GM18505 (cell line): ENCODE results near the gene MYOZ2.

ENCODE experiments used
- ATAC-seq: cut with Tn5 transposase; IDR thresholded peaks from one replicate; pipeline ENCODE4 v1.9.1; 2021; ENCODE audit not compliant: unreplicated experiment
- POLR2A ChIP-seq: IDR thresholded peaks from 4 replicates; pipeline ENCODE4 v1.6.1; 2011; ENCODE audit warnings: borderline replicate concordance; ENCODE audit not compliant: insufficient read depth, insufficient read length; ENCODE audit errors: extremely low read depth

Gene MYOZ2

DNA sequence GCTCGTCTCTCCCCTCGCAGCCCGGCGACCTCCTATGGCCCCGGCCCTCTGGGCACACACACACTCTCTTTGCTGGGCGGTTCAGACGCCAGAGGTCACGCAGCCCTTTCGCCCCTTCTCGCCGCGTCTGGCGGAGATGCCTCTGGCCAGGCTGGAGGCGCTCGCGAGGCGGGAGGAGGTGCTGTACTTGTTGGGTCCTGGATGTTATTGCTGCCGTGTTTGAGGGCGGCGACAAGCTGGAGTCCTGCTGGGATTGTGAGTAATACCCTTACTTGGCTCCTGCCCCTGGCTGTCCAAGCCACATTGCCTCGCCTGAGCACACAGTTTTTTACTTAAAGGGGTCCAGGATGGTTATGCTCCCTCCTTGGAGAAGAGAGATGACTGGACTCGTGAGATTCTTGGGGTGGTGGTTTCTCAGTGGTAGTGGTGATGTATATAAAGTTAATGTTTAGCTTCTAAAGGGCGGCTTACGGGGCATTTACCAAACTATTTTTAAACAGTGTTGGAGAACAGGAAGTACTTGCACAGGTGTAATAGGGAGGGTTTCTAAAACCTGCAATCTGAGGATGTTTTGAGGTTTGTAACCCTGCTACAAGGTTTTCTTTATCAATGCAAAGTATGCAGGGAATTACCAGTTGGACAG lies 77.5 kb downstream of the MYOZ2 start:
- ATAC-seq = peak; percentile 49
- TF ChIP-seq POLR2A = no peak

DNA sequence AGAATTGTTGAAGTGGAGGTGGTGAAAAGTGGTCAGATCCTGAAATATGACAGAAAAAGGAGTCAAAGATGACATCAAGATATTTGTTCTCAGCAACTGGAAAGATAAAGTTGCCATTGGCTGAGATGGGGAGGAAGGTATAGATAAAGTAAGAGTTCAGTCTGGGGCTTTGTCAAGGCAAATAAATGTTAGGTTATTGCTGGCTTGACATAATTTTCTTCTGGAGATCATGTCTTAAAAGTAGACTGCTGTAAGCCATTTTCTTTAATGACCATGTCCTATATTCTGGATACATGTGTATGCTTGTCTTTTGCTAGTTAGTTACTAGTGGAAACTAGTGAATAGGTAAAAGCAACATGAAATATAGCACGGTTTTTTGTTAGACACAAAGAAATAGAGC lies 82.5 kb downstream of the MYOZ2 start:
- ATAC-seq = no peak
- no peak for TF ChIP-seq POLR2A

DNA sequence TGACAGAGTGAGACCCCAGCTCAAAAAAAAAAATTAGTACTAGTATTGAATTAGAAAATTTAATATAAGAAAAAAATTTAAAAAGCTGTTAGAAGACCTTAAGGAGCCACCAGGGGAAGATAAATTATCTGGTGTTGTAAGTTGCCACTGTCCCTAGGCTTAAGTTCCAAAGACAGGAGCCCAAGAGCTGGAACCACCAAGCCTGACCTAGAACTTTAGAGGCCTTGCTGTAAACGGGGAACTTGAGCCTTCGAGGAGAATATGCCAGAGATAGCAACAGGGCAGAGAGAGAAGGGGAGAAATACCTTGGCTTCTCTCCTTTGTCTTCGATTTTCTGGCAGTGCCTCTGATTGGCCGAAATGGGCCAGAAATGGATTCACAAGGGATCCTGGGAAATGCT lies 85.8 kb downstream of the MYOZ2 start:
- no peak for TF ChIP-seq POLR2A
- ATAC-seq = no peak

DNA sequence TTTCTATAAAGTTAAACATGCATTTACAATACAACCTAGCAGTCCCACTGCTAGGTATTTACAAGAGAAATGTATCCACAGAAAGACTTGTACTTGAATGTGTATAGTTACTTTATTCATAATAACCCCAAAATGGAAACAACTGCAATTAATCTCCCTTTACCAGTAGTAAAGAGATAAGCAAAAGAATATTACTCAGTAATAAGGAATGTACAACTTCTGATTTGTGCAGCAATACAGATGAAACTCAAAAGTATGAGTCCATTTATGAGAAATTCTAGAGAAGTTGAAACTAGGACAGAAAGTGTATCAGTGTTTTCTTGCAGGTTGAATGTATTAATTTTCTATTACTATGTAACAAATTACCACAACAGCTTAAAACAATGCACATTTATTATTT lies 92.1 kb downstream of the MYOZ2 start:
- no peak for ATAC-seq
- TF ChIP-seq POLR2A = no peak

DNA sequence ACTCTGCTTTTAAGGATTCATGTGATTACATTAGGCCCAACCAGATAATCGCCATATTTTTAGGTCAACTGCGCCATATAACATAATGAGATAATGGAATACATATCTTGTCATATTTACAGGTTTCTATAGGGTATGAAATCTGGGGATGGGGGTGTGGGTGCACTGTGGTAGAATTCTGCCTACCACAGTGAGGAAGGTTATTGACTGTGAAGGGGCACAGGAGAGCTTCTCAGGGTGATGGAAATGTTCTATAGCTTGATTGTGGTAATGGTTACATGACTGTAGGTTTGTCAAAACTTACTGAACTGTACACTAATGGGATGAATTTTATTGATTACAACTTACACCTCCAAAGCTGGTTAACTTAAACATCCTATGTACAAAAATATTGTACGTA lies 92.8 kb downstream of the MYOZ2 start:
- no peak for ATAC-seq
- no peak for TF ChIP-seq POLR2A

DNA sequence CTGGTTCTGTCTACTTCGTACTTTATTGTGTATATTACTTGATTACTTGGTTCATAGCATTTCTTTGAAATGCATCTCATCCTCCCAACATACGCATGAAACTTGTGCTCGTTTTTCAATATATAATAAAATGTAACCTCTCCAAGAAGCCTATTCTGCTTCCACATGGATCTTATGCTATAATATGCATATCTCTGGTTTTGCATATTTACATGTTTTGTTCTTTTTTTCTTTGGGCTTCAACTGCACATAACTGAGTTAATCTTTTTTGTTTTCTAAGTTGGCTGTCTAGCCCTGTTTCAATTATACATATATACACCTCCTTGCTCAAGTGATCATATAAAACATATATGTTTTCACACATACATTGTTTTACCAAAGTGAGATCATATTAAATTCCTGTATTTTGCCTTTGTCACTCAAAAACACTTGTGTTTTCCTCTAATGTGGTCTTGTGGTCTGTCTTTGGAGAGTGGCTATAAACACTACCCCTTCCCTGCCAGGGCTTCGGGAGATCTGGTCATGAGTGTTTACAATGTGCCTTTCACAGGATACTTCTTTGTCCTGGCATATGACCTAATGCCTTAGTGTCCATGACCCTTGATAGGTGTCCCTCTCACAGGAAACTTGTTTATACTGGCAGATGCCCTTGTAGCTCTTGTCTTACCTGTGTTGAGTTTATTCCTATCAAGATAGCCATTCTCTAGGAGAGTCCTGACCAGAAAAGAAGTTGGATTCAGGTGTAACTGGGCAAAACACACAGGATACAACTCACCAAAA lies 94.5 kb downstream of the MYOZ2 start:
- TF ChIP-seq POLR2A = no peak
- no peak for ATAC-seq

DNA sequence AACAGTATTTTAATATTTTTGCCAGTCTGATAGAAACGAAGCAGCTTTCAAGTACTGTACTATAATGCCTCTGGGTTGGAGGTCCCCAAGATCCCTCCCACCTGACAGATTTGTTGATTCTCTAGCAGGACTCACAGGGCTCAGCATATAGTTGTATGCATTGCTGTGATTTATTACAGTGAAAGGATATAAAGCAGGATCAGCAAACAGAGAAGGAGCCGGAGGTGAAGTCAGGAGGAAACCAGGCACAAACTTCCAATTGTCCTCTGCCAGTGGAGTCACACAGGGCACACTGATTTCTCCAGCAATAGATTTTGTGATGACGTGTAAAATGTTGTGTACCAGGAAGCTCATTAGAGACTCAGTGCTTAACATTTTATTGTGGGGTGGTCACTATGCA lies 95.9 kb downstream of the MYOZ2 start:
- no peak for ATAC-seq
- TF ChIP-seq POLR2A = no peak

DNA sequence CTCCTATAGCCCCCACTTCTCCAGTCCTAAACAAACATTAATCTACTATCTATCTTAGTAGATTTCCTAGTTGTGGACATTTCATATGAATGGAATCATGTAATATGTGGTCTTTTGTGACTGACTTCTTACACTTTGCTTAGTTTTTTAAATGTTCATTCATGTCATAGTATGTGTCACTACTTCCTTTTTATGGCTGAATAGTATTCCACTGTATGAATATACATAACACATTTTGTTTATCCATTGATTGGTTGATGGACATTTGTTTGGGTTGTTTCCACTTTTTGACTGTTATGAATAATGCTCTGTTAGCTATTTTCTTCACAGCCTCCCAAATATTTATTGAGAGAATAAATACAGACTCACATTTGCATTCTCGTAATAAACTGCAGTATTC lies 96.7 kb downstream of the MYOZ2 start:
- TF ChIP-seq POLR2A = no peak
- ATAC-seq = no peak

DNA sequence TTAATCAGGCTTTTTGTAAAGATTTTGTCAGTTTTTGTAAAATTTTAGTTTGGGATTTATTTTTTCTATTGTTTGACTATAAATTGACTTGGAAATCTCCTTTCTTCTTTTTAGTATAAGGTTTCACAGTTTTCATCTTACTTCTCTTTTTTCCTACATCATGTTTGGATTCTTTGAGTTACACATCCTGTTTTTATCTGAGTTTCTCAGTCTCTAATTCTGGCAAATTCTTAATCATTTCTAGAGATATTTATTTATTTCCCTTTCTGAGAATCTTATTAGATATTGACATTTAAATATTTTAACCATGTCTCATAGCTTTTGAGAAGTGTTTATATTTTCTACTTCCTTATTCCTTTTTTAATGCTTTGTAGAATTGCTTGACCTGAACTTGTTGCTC lies 97.6 kb downstream of the MYOZ2 start:
- ATAC-seq = no peak
- TF ChIP-seq POLR2A = no peak

DNA sequence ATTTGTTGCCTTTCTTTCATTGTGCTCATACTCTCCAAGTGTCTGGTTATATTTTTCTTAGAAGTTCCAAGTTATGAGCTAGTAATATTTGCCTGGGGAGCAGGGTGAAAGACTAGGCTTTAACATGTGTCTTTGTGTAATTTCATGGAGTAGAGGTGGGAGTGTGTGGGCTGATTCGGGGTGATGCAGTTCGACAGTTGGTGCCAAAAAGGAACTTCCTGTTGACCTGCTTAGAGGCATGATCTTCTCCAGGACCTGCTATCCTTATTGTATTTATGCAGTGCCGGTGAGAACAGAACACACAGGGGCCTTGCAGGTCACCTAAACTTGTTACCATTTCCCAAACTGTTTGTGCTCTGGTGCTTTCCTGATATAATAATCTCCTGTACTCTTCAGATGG lies 98.1 kb downstream of the MYOZ2 start:
- no peak for ATAC-seq
- TF ChIP-seq POLR2A = no peak

DNA sequence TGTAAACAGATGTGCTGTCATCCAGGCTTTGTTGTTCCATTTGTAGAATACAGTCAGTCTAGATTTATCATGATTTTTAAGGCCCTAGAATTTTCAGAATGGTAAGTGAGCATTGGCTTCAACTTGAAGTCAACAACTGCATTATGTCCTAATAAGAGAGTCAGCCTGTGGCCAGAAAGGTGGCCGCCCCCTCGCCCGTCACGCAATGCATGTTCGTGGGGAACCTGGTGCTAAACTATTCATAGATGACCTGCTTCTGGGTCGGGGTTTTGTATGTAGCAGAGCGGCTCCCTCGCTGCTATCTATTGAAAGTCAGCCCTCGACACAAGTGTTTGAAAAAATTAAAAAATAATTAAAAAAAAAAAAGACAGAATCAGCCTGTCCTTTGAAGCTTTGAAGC lies 101.6 kb downstream of the MYOZ2 start:
- ATAC-seq = no peak
- no peak for TF ChIP-seq POLR2A
